ENCODE results near the gene PGA3. TPM values are rescaled to one million over a fixed set of nuclear protein-coding genes. Genes with fewer than 3 reads are reported as not detected.
"Not testable (repeated sequence)": the region's sequence is repeated elsewhere in the genome, so short reads cannot be mapped to it uniquely, and the experiment has no call there.

The PGA3 gene
- total and polyA plus RNA-seq, 7 experiments from 2014 or later = 0.83 TPM; not detected in 6

GRCh38 chr11:61252332-61252731, 49.0 kb downstream of the PGA3 start:
- intact Hi-C loops (cut with micrococcal nuclease); H3K4me3 Mint-ChIP-seq: not testable (repeated sequence)

DNA sequence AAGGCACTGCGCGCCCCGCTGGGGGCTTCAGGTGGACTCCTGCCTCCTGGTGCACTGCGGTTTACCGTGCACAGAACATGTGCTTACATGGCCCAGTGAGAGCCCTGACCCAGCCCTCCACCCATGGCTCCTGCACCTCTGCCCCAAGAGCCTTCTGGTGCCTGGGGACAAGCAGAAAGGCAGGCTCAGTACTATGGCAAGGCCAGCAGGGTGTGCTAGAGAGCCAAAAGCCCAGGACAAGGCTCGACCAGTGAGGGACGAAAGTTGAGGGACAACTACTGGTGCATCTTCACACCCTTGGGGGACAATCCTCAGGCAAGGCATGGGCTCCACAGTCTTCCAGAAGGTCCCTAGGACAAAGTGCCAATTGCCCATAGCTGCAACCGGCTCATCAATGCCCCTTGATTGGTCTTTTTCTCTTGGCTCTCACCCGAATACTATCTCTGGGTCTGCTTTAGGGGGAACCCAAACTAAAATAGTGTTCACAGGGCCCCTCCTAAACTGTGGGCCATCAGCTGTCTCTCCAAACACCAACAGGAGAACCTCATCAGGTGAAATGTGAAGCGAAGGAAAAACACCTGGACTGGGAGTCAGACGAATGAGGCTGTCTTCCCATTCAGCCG, 51.2 kb downstream of the PGA3 start:
- Mint-ChIP-seq H3K27me3 (peaks cover 0 to 4% (median 0%) of the 10 kb centered on the region in 5 donors), H3K9me3 (no peaks in the 10 kb centered on the region), H3K4me1 (peaks cover 0 to 3% (median 0%) of the 10 kb centered on the region in 7 donors), H3K36me3 (no peaks in the 10 kb centered on the region), H3K27ac (no peak overlapping the region), H3K4me3 (no peak overlapping the region)
- no peaks in the 10 kb centered on the region for H3K36me3 ChIP-seq (ENCODE audit: control insufficient read depth in 2 of 3, insufficient read depth in 3 of 3, low read length in 3 of 3)
- ATAC-seq (peak; percentile 85), DNase-seq (peak; percentile 7 to 72 (median 47))
- H3K4me3 ChIP-seq (ENCODE audit: low read length) = no peak overlapping the region
- no peaks in the 10 kb centered on the region for H3K4me1 ChIP-seq (ENCODE audit: control insufficient read depth in 2 of 2, insufficient read depth in 2 of 2, low read length in 2 of 2)
- intact Hi-C loops (cut with micrococcal nuclease) = loop anchor here (1.0 kb wide), 2 partner anchors 40 to 131 kb away; no protein-coding TSS in a partner anchor
- CTCF ChIA-PET = interaction anchor here (0.6 to 1.5 kb wide), 6 partner anchors 50 to 181 kb away, joined by 3 to 8 read pairs (median 3); no protein-coding TSS in a partner anchor
- POLR2A ChIA-PET = no interaction called here
- H3K9me3 ChIP-seq (ENCODE audit: control insufficient read depth in 2 of 3, low read length in 3 of 3) = no peaks in the 10 kb centered on the region
- H3K27me3 ChIP-seq (ENCODE audit: control insufficient read depth in 2 of 2, insufficient read depth in 2 of 2, low read length in 2 of 2) = no peaks in the 10 kb centered on the region
- H3K27ac ChIP-seq (ENCODE audit: low read depth, low read length) = no peak overlapping the region

More at GRCh38 chr11:61252332-61252731, 49.0 kb downstream of the PGA3 start:
- H3K27ac ChIP-seq (ENCODE audit: low read depth, low read length); POLR2A ChIA-PET; H3K4me1 ChIP-seq (ENCODE audit: control insufficient read depth in 2 of 2, insufficient read depth in 2 of 2, low read length in 2 of 2); H3K27me3 Mint-ChIP-seq; H3K9me3 Mint-ChIP-seq; DNase-seq; H3K27me3 ChIP-seq (ENCODE audit: control insufficient read depth in 2 of 2, insufficient read depth in 2 of 2, low read length in 2 of 2); H3K9me3 ChIP-seq (ENCODE audit: control insufficient read depth in 2 of 3, low read length in 3 of 3); H3K36me3 Mint-ChIP-seq; ATAC-seq; H3K36me3 ChIP-seq (ENCODE audit: control insufficient read depth in 2 of 3, insufficient read depth in 3 of 3, low read length in 3 of 3); CTCF ChIA-PET; H3K4me3 ChIP-seq (ENCODE audit: low read length); H3K4me1 Mint-ChIP-seq: not testable (repeated sequence)
- peak overlapping the region in 1 of 9 donors; percentile 3 for H3K27ac Mint-ChIP-seq

- Mint-ChIP-seq H3K4me3 (no peak overlapping the region), H3K9me3 (no peaks in the 10 kb centered on the region), H3K27me3 (peaks cover 0 to 3% (median 0%) of the 10 kb centered on the region in 5 donors), H3K36me3 (no peaks in the 10 kb centered on the region), H3K27ac (no peak overlapping the region), H3K4me1 (peaks cover 0 to 3% (median 0%) of the 10 kb centered on the region in 7 donors)
- H3K4me3 ChIP-seq (ENCODE audit: low read length) = no peak overlapping the region
- H3K4me1 ChIP-seq (ENCODE audit: control insufficient read depth in 2 of 2, insufficient read depth in 2 of 2, low read length in 2 of 2) = no peaks in the 10 kb centered on the region
- DNase-seq = no peak
- peak; percentile 60 for ATAC-seq
- intact Hi-C loops (cut with micrococcal nuclease) = no loop called here
- H3K9me3 ChIP-seq (ENCODE audit: control insufficient read depth in 2 of 3, low read length in 3 of 3) = no peaks in the 10 kb centered on the region
- ChIA-PET CTCF (interaction anchor here (0.8 kb wide), 1 partner anchor 406 kb away, joined by 8 read pairs; no protein-coding TSS in a partner anchor), POLR2A (no interaction called here)
- no peaks in the 10 kb centered on the region for H3K27me3 ChIP-seq (ENCODE audit: control insufficient read depth in 2 of 2, insufficient read depth in 2 of 2, low read length in 2 of 2)
- H3K27ac ChIP-seq (ENCODE audit: low read depth, low read length) = no peak overlapping the region
- H3K36me3 ChIP-seq (ENCODE audit: control insufficient read depth in 2 of 3, insufficient read depth in 3 of 3, low read length in 3 of 3) = no peaks in the 10 kb centered on the region
Measured at GRCh38 chr11:61256710-61257482, 53.6 kb downstream of the PGA3 start.

DNA sequence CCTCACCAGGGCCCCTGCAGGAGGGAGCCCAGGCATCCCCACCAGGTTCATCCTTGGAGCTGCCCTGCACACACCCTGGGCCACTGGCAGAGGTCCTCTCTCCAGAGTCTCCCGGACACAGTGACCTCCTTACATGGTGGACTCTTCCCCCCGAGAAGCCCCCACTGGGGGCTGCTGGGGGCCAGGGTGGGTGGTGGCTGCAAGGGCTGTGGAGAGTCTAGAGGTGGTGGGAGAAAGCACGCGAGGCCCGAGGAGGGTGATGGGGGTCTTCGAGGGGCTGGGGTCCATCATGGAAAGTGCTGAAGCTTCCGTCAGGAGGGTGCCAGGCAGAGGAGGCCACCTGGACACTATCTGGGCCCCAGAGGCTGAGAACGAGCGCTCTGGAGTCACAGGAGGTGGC, 55.2 kb downstream of the PGA3 start:
- no peaks in the 10 kb centered on the region for H3K27me3 ChIP-seq (ENCODE audit: control insufficient read depth in 2 of 2, insufficient read depth in 2 of 2, low read length in 2 of 2)
- ATAC-seq (no peak), DNase-seq (no peak)
- H3K4me3 ChIP-seq (ENCODE audit: low read length) = no peak overlapping the region
- intact Hi-C loops (cut with micrococcal nuclease) = no loop called here
- Mint-ChIP-seq H3K4me1 (peaks cover 0 to 1% (median 0%) of the 10 kb centered on the region in 7 donors), H3K36me3 (no peaks in the 10 kb centered on the region), H3K27me3 (no peaks in the 10 kb centered on the region), H3K9me3 (no peaks in the 10 kb centered on the region), H3K4me3 (no peak overlapping the region), H3K27ac (no peak overlapping the region)
- no peaks in the 10 kb centered on the region for H3K36me3 ChIP-seq (ENCODE audit: control insufficient read depth in 2 of 3, insufficient read depth in 3 of 3, low read length in 3 of 3)
- no peaks in the 10 kb centered on the region for H3K9me3 ChIP-seq (ENCODE audit: control insufficient read depth in 2 of 3, low read length in 3 of 3)
- H3K27ac ChIP-seq (ENCODE audit: low read depth, low read length) = no peak overlapping the region
- no peaks in the 10 kb centered on the region for H3K4me1 ChIP-seq (ENCODE audit: control insufficient read depth in 2 of 2, insufficient read depth in 2 of 2, low read length in 2 of 2)
- CTCF ChIA-PET = interaction anchor here (1.0 kb wide), 1 partner anchor 127 kb away, joined by 4 read pairs; no protein-coding TSS in a partner anchor
- POLR2A ChIA-PET = no interaction called here

DNA sequence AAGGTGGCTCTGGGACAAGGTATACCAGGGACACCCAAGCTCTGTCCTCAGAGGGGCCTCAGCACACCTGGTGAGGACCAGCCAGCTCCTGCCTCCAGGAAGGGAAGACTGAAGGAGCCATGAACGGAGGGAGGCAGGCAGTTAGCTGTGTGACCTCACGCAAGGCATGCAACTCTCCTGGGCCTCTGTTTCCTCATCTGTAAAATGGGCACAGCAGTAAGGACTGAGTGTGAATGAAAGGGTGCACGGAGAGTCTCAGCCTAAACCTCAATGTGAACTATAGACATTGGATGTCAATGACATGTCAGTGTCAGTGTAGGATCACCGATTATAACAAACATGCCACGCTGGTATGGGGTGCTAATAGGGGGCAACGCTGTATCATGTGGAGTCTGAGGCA, 56.0 kb downstream of the PGA3 start:
- H3K27me3 Mint-ChIP-seq = no peaks in the 10 kb centered on the region

More for the DNA sequence above, 56.0 kb downstream of the PGA3 start:
- Histone ChIP-seq H3K36me3 (ENCODE audit: control insufficient read depth in 2 of 3, insufficient read depth in 3 of 3, low read length in 3 of 3) (no peaks in the 10 kb centered on the region), H3K27ac (ENCODE audit: low read depth, low read length) (no peak overlapping the region), H3K27me3 (ENCODE audit: control insufficient read depth in 2 of 2, insufficient read depth in 2 of 2, low read length in 2 of 2) (no peaks in the 10 kb centered on the region), H3K4me1 (ENCODE audit: control insufficient read depth in 2 of 2, insufficient read depth in 2 of 2, low read length in 2 of 2) (no peaks in the 10 kb centered on the region), H3K4me3 (ENCODE audit: low read length) (no peak overlapping the region), H3K9me3 (ENCODE audit: control insufficient read depth in 2 of 3, low read length in 3 of 3) (no peaks in the 10 kb centered on the region)
- Mint-ChIP-seq H3K4me3 (no peak overlapping the region), H3K9me3 (no peaks in the 10 kb centered on the region), H3K4me1 (peaks cover 0 to 1% (median 0%) of the 10 kb centered on the region in 7 donors), H3K36me3 (no peaks in the 10 kb centered on the region), H3K27ac (no peak overlapping the region)
- CTCF ChIA-PET = interaction anchor here (0.7 to 1.0 kb wide), 2 partner anchors 126 to 486 kb away, joined by 3 to 4 read pairs; no protein-coding TSS in a partner anchor
- no peak for ATAC-seq
- POLR2A ChIA-PET = no interaction called here
- no peak for DNase-seq
- intact Hi-C loops (cut with micrococcal nuclease) = no loop called here
